Endothelial cell of umbilical vein (primary cell): Measurements from ENCODE around the gene UNC5A. TPM values are rescaled to one million over a fixed set of nuclear protein-coding genes. Genes with fewer than 3 reads are reported as not detected.

Source experiments
- Bru-seq: library from RNA; stranded (reverse); fragments of 400-500 nt; gene quantifications from one replicate; lab custom pipeline; 2021; lab: Mats Ljungman, UMichigan
- BruChase-seq, 2 experiments: library from RNA; stranded (reverse); fragments of 400-500 nt; gene quantifications; one replicate each; lab custom pipeline; 2021; lab: Mats Ljungman, UMichigan
- BruUV-seq: library from RNA; stranded (reverse); fragments of 400-500 nt; replicated peaks from 2 replicates; lab custom pipeline; 2021; lab: Mats Ljungman, UMichigan
- CTCF ChIA-PET: fragments of 300-600, 350-600 bp; sonication (Branson Sonifier 250); formaldehyde crosslinking; loops from one replicate; lab custom pipeline; 2021; ENCODE audit warnings: antibody characterized with exemption, inconsistent platforms; lab: Charles Lee
- POLR2A ChIA-PET: fragments of 300-600, 350-600 bp; sonication (Branson Sonifier 250); formaldehyde crosslinking; loops from one replicate; lab custom pipeline; 2021; ENCODE audit warnings: antibody characterized with exemption, inconsistent platforms; lab: Charles Lee
- DNase-seq: peaks from one replicate; pipeline ENCODE4 v3.0.0-alpha.2; 2011; ENCODE audit warnings: low read depth, low spot score
- FAIRE-seq: peaks from 2 replicates; lab custom pipeline; 2011; peaks lifted over from hg19 to GRCh38; lab: Jason Lieb, UNC
- H2AFZ ChIP-seq: 2 replicates; pipeline ENCODE4 v1.6.0; 2012; ENCODE audit warnings: low read depth, low read length, control low read depth, inconsistent platforms
- H3K27ac ChIP-seq: 2 replicates; pipeline ENCODE4 v1.5.1; 2011; ENCODE audit warnings: low read depth, mild to moderate bottlenecking, control low read depth, low read length, moderate library complexity; ENCODE audit not compliant: insufficient read depth
- H3K27me3 ChIP-seq, 2 experiments: 2 replicates each; pipeline versions ENCODE4 v1.6.0 to v1.6.1; 2011; ENCODE audit warnings: low read length in 2 of 2, mixed read lengths in 1 of 2; ENCODE audit not compliant: control insufficient read depth in 2 of 2, insufficient read depth in 2 of 2
- H3K36me3 ChIP-seq, 2 experiments: 2 replicates in 1 of 2; 3 replicates in 1 of 2; pipeline ENCODE4 v1.5.1; 2011; ENCODE audit warnings: low read length in 2 of 2, mild to moderate bottlenecking in 1 of 2, moderate library complexity in 1 of 2; ENCODE audit not compliant: control insufficient read depth in 2 of 2, insufficient read depth in 2 of 2; ENCODE audit errors: extremely low read depth in 1 of 2
- H3K4me1 ChIP-seq: 3 replicates; pipeline ENCODE4 v1.5.1; 2011; ENCODE audit warnings: mild to moderate bottlenecking, low read length; ENCODE audit not compliant: control insufficient read depth, insufficient read depth; ENCODE audit errors: extremely low read depth
- H3K4me2 ChIP-seq: 2 replicates; pipeline ENCODE4 v1.6.1; 2011; ENCODE audit warnings: low read length, control low read depth, mixed read lengths; ENCODE audit not compliant: insufficient read depth
- H3K4me3 ChIP-seq, 3 experiments: fragments of 200-600 bp in 1 of 3; sonication (generic), shearing (Covaris generic) in 1 of 3; replicated peaks in 1 of 3; 2 replicates each; pipeline ENCODE4 v1.5.1; 2011 to 2016; ENCODE audit warnings: control low read depth in 3 of 3, low read length in 3 of 3, mild to moderate bottlenecking in 2 of 3, inconsistent platforms in 1 of 3, low read depth in 1 of 3, moderate library complexity in 1 of 3; ENCODE audit not compliant: insufficient read depth in 1 of 3
- H3K79me2 ChIP-seq: 2 replicates; pipeline ENCODE4 v1.6.0; 2012; ENCODE audit warnings: low read length, inconsistent platforms; ENCODE audit not compliant: control insufficient read depth, insufficient read depth
- H3K9ac ChIP-seq: replicated peaks from 2 replicates; pipeline ENCODE3; 2011; ENCODE audit warnings: low read length, control low read depth; ENCODE audit not compliant: insufficient read depth; ENCODE audit errors: extremely low read depth
- H3K9me1 ChIP-seq: replicated peaks from 3 replicates; pipeline ENCODE4 v1.6.0; 2011; ENCODE audit warnings: mild to moderate bottlenecking, low read length; ENCODE audit not compliant: control insufficient read depth, insufficient read depth; ENCODE audit errors: extremely low read depth
- H3K9me3 ChIP-seq: replicated peaks from 2 replicates; pipeline ENCODE4 v1.5.1; 2012; ENCODE audit warnings: low read length, inconsistent platforms; ENCODE audit not compliant: control insufficient read depth, insufficient read depth
- H4K20me1 ChIP-seq: replicated peaks from 2 replicates; pipeline ENCODE3; 2011; ENCODE audit warnings: mild to moderate bottlenecking, low read length; ENCODE audit not compliant: control insufficient read depth, insufficient read depth; ENCODE audit errors: extremely low read depth
- EZH2 ChIP-seq: IDR thresholded peaks from 2 replicates; pipeline ENCODE4 v1.6.1; 2012; ENCODE audit warnings: borderline replicate concordance, low read depth, mild to moderate bottlenecking, moderate library complexity, low read length, inconsistent platforms; ENCODE audit not compliant: severe bottlenecking
- GATA2 ChIP-seq: IDR thresholded peaks from 2 replicates; pipeline ENCODE4 v1.7.0; 2011; ENCODE audit warnings: low read depth, mild to moderate bottlenecking, moderate library complexity, mixed read lengths, low read length; ENCODE audit not compliant: insufficient read length, insufficient read depth
- JUN ChIP-seq: IDR thresholded peaks from 2 replicates; pipeline ENCODE4 v1.6.1; 2011; ENCODE audit warnings: borderline replicate concordance, low read depth; ENCODE audit not compliant: insufficient read length, insufficient read depth
- MAX ChIP-seq: IDR thresholded peaks from 2 replicates; pipeline ENCODE4 v1.6.1; 2011; ENCODE audit not compliant: insufficient read depth, insufficient read length
- MYC ChIP-seq: IDR thresholded peaks from one replicate; pipeline ENCODE4 v1.6.1; 2011; ENCODE audit warnings: mild to moderate bottlenecking, low read depth, low read length
- POLR2A ChIP-seq: IDR thresholded peaks from 2 replicates; pipeline ENCODE4 v1.6.1; 2012; ENCODE audit warnings: low read depth, mild to moderate bottlenecking, control low read depth, low read length
- dilution Hi-C: fragments of 300-500 bp; cut with MboI; formaldehyde crosslinking; loops from one replicate; pipeline ENCODE4 v1.15.0; 2019; ENCODE audit warnings: low sequenced_read_pairs; ENCODE audit not compliant: extremely low pct_ligation_motif_present
- intact Hi-C: fragments of 100-400 bp; cut with micrococcal nuclease; formaldehyde crosslinking; loops from one replicate; pipeline ENCODE4 v1.10.0; 2022
- long read RNA-seq: library from polyadenylated mRNA; stranded (forward); transcript quantifications from one replicate; pipeline ENCODE4 v2.0.0, GENCODE V29; 2021
- polyA minus RNA-seq, 3 experiments: library from RNA; depleted of rRNA, polyadenylated mRNA; stranded (reverse); fragments of >200 nt; gene quantifications; 1 replicate in 1 of 3; 2 replicates in 2 of 3; pipeline ENCODE4 v1.2.3, GENCODE V29; 2011
- polyA plus RNA-seq, 4 experiments: library from polyadenylated mRNA; depleted of rRNA in 3 of 4; stranded (reverse) in 3 of 4; unstranded in 1 of 4; fragments of >200 nt; gene quantifications; 2 replicates each; pipeline versions ENCODE4 v1.2.1 to v1.2.3, GENCODE V29; 2011 to 2012; ENCODE audit warnings: missing spikeins in 1 of 4
- total RNA-seq: library from RNA; stranded (reverse); gene quantifications from 2 replicates; pipeline ENCODE4 v1.2.3, GENCODE V29; 2021
- TF ChIP-seq, protein P1 (sequence below), 2 donors: IDR thresholded peaks; 1 replicate in 1 of 2; 2 replicates in 1 of 2; pipeline ENCODE4 v1.5.1; 2011; ENCODE audit warnings: low read length in 2 of 2, mild to moderate bottlenecking in 2 of 2, moderate library complexity in 2 of 2, control low read depth in 1 of 2, inconsistent platforms in 1 of 2, low read depth in 1 of 2; ENCODE audit not compliant: insufficient read depth in 1 of 2; ENCODE audit errors: extremely low read depth in 1 of 2

UNC5A gene
- 0.22 and 0.51 TPM in 2 replicates for total RNA-seq
- 0.08 and 0.10 TPM in 2 replicates for polyA plus RNA-seq
- polyA plus RNA-seq (2011; cell fraction: cytosol; rRNA removed): 0.05 and 0.07 TPM in 2 replicates
- polyA plus RNA-seq (2011; cell fraction: nucleus; rRNA removed): 0.06 and 0.11 TPM in 2 replicates
- 0.17 and 0.25 TPM in 2 replicates for polyA plus RNA-seq (2012)
- polyA minus RNA-seq: not detected in 2 replicates
- not detected for polyA minus RNA-seq (2011; cell fraction: cytosol; rRNA and poly(A)+ RNA removed)
- polyA minus RNA-seq (2011; cell fraction: nucleus; rRNA and poly(A)+ RNA removed): not detected in 2 replicates
- Bru-seq, nascent RNA: percentile 13 among the genes with signal in this experiment
- BruChase-seq, experiment 1, labeled RNA remaining after a 6-hour chase: percentile 26 among the genes with signal in this experiment
- percentile 23 among the genes with signal in this experiment for BruChase-seq, experiment 2, labeled RNA remaining after a 2-hour chase
- long read RNA-seq, partial matches to known transcripts: 1 of 1 reads
- long read RNA-seq, other reads (novel, unspliced or antisense): 0 of 1 reads

DNA sequence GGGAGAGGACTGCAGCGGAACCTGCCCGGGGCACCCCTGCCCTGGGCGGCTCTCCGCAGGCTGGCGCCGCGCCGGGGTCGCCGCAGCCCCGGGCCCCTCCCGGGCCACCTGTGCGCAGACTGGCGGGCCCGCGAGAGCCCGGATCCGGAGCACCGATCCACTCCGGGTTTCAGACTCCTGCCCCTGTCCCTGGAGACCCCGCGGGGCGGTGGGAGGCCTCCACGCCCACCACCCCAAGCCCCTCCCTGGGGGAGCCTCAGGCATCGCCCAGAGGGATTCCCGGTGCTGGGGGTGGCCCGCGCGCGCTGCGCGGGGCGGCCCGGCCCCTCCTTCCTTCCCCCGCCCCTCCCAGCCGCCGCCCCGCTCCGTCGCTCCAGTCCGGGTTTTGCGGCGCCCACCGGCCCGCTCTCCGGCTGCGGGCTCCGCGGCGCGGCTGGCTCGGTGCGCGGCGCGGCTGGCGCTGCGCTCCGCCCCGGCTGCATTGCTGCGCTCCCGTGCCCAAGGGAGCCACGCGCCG lies at the start of gene UNC5A:
TSS of gene UNC5A (plus strand) at position 479 of the 517 bp plus-strand sequence. CDS start 192 bp downstream, outside the sequence.
- Histone ChIP-seq H3K27me3 (peaks cover 18 to 25% of the 10 kb centered on the region in 2 experiments), H3K4me3 (peak within 1 kb of the TSS in 2 of 3 experiments; percentile 18 to 22), H4K20me1 (no peaks in the 10 kb centered on the region), H3K9ac (no peak within 1 kb of the TSS), H3K4me1 (peaks cover 3% of the 10 kb centered on the region), H3K36me3 (no peaks in the 10 kb centered on the region), H3K9me1 (no peaks in the 10 kb centered on the region), H3K4me2 (peak within 1 kb of the TSS; percentile 25), H2AFZ (no peak within 1 kb of the TSS), H3K9me3 (no peaks in the 10 kb centered on the region), H3K79me2 (no peaks in the 10 kb centered on the region), H3K27ac (no peak within 1 kb of the TSS)
- DNase-seq: peak; percentile 16
- intact Hi-C loops: loop anchor here (2.0 kb wide), 1 partner anchor 25 kb away; no protein-coding TSS in a partner anchor
- no peak for FAIRE-seq
- no peak for TF ChIP-seq POLR2A
- no peak for TF ChIP-seq JUN
- no peak for TF ChIP-seq MYC
- TF ChIP-seq GATA2: no peak
- peak; percentile 57 for TF ChIP-seq EZH2
- no peak for TF ChIP-seq MAX
- TF ChIP-seq, protein P1, sequence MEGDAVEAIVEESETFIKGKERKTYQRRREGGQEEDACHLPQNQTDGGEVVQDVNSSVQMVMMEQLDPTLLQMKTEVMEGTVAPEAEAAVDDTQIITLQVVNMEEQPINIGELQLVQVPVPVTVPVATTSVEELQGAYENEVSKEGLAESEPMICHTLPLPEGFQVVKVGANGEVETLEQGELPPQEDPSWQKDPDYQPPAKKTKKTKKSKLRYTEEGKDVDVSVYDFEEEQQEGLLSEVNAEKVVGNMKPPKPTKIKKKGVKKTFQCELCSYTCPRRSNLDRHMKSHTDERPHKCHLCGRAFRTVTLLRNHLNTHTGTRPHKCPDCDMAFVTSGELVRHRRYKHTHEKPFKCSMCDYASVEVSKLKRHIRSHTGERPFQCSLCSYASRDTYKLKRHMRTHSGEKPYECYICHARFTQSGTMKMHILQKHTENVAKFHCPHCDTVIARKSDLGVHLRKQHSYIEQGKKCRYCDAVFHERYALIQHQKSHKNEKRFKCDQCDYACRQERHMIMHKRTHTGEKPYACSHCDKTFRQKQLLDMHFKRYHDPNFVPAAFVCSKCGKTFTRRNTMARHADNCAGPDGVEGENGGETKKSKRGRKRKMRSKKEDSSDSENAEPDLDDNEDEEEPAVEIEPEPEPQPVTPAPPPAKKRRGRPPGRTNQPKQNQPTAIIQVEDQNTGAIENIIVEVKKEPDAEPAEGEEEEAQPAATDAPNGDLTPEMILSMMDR (IDR thresholded peaks at IDR 0.05; ENCODE audit: extremely low read depth in 1 of 2, insufficient read depth in 1 of 2, low read depth in 1 of 2, low read length in 2 of 2): no peak
- BruUV-seq: no TSS peak
- ChIA-PET POLR2A (no interaction called here), CTCF (interaction anchor here (1.7 kb wide), 1 partner anchor 149 kb away, joined by 8 read pairs; no protein-coding TSS in a partner anchor)
- dilution Hi-C loops: no loop called here
